Measurements from ENCODE around the gene APPBP2.

APPBP2 gene

GRCh38 chr17:60401819-60402218, 124.2 kb downstream of the APPBP2 start:
- H3K36me3 Mint-ChIP-seq (ENCODE audit: low read depth), result no peaks in the 10 kb centered on the region

GRCh38 chr17:60398227-60398959, 127.6 kb downstream of the APPBP2 start:
- Mint-ChIP-seq H3K4me3 (peak overlapping the region; percentile 60), H3K36me3 (ENCODE audit: low read depth) (no peaks in the 10 kb centered on the region), H3K9me3 (no peaks in the 10 kb centered on the region), H3K27ac (peak overlapping the region; percentile 73), H3K4me1 (ENCODE audit: low read depth) (peaks cover 30% of the 10 kb centered on the region), H3K27me3 (ENCODE audit: low read depth) (peaks cover 1% of the 10 kb centered on the region)
- no peak for DNase-seq (ENCODE audit: low spot score)

More at GRCh38 chr17:60401819-60402218, 124.2 kb downstream of the APPBP2 start:
- DNase-seq (ENCODE audit: low spot score), result no peak
- H3K27me3 Mint-ChIP-seq (ENCODE audit: low read depth), result peaks cover 4% of the 10 kb centered on the region
- no peak overlapping the region for H3K27ac Mint-ChIP-seq
- no peak overlapping the region for H3K4me3 Mint-ChIP-seq
- H3K9me3 Mint-ChIP-seq, result no peaks in the 10 kb centered on the region
- peaks cover 15% of the 10 kb centered on the region for H3K4me1 Mint-ChIP-seq (ENCODE audit: low read depth)

DNA sequence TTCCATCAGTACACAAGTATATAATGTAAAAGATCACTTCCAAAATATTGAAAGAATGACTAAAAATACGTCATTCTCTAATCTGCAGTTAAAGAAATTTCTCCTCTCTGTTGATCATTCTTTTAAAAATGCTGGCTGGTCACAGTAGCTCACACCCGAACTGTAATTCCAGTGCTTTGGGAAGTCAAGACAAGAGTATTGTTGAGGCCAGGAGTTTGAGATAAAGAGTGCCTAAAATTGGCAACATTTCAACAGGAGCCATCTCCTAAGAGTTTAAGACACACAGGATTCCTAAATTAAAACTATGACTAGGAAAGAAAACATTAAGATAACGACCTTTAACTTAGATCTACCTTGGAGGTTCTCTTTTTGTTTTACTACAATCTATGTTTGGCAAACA, 129.6 kb downstream of the APPBP2 start:
- H3K36me3 Mint-ChIP-seq (ENCODE audit: low read depth), result no peaks in the 10 kb centered on the region
- H3K4me1 Mint-ChIP-seq (ENCODE audit: low read depth), result peaks cover 36% of the 10 kb centered on the region
- H3K27me3 Mint-ChIP-seq (ENCODE audit: low read depth), result no peaks in the 10 kb centered on the region

GRCh38 chr17:60395508-60396065, 130.5 kb downstream of the APPBP2 start:
- H3K27ac Mint-ChIP-seq, result no peak overlapping the region
- DNase-seq (ENCODE audit: low spot score), result no peak
- H3K4me1 Mint-ChIP-seq (ENCODE audit: low read depth), result peaks cover 41% of the 10 kb centered on the region
- no peaks in the 10 kb centered on the region for H3K27me3 Mint-ChIP-seq (ENCODE audit: low read depth)
- no peaks in the 10 kb centered on the region for H3K36me3 Mint-ChIP-seq (ENCODE audit: low read depth)
- no peak overlapping the region for H3K4me3 Mint-ChIP-seq
- no peaks in the 10 kb centered on the region for H3K9me3 Mint-ChIP-seq

More for the DNA sequence above, 129.6 kb downstream of the APPBP2 start:
- DNase-seq (ENCODE audit: low spot score), result no peak
- Mint-ChIP-seq H3K27ac (no peak overlapping the region), H3K9me3 (no peaks in the 10 kb centered on the region), H3K4me3 (no peak overlapping the region)

GRCh38 chr17:60393840-60394723, 132.0 kb downstream of the APPBP2 start:
- Mint-ChIP-seq H3K4me3 (peak overlapping the region; percentile 24), H3K27ac (no peak overlapping the region), H3K4me1 (ENCODE audit: low read depth) (peaks cover 47% of the 10 kb centered on the region), H3K36me3 (ENCODE audit: low read depth) (no peaks in the 10 kb centered on the region), H3K9me3 (no peaks in the 10 kb centered on the region), H3K27me3 (ENCODE audit: low read depth) (no peaks in the 10 kb centered on the region)
- DNase-seq (ENCODE audit: low spot score), result no peak
